Esophagus squamous epithelium (tissue), 4 donors: ENCODE measurements around the gene KCNAB3.

Source experiments
- POLR2A ChIP-seq, 4 donors: fragments of 450-650 bp; IDR thresholded peaks; one replicate each; pipeline ENCODE4 v1.6.1; 2017; ENCODE audit warnings: antibody characterized with exemption in 4 of 4, mild to moderate bottlenecking in 4 of 4, moderate library complexity in 3 of 4
- TF ChIP-seq, protein P1 (sequence below), 6 experiments: fragments of 450-650 bp in 4 of 6; fragments of 200-600 bp in 2 of 6; sonication (generic) in 2 of 6; IDR thresholded peaks; one replicate each; pipeline ENCODE4 v1.5.1; 2016 to 2019; ENCODE audit warnings: antibody characterized with exemption in 6 of 6, mild to moderate bottlenecking in 4 of 6, moderate library complexity in 4 of 6

DNA sequence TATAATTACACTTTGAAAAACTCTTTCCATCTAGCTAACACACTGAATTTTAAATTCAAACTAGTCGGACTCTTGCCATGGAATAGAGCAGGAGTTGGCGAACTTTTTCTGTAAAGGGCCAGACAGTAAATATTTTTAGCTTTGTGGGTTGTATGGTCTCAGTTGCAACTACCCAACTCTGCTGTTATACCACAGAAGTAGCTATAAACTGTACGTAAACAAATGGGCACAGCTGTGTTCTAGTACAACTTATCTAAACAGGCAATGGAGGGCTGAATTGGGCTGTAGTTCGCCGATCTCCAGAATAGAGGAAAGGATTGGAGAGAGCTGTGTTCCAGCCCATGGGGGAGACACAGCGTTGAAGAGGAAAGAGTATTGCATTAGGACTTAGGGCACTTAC is 11.1 kb upstream of the KCNAB3 start:
- TF ChIP-seq, protein P1, sequence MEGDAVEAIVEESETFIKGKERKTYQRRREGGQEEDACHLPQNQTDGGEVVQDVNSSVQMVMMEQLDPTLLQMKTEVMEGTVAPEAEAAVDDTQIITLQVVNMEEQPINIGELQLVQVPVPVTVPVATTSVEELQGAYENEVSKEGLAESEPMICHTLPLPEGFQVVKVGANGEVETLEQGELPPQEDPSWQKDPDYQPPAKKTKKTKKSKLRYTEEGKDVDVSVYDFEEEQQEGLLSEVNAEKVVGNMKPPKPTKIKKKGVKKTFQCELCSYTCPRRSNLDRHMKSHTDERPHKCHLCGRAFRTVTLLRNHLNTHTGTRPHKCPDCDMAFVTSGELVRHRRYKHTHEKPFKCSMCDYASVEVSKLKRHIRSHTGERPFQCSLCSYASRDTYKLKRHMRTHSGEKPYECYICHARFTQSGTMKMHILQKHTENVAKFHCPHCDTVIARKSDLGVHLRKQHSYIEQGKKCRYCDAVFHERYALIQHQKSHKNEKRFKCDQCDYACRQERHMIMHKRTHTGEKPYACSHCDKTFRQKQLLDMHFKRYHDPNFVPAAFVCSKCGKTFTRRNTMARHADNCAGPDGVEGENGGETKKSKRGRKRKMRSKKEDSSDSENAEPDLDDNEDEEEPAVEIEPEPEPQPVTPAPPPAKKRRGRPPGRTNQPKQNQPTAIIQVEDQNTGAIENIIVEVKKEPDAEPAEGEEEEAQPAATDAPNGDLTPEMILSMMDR (IDR thresholded peaks at IDR 0.05) = no peak
- TF ChIP-seq POLR2A (IDR thresholded peaks at IDR 0.05) = no peak
